ENCODE data around the gene PRSS38. TPM values are rescaled to one million over a fixed set of nuclear protein-coding genes. Genes with fewer than 3 reads are reported as not detected.

Gene PRSS38
- total and polyA plus RNA-seq, 2 experiments from 2014 or later = not detected

DNA sequence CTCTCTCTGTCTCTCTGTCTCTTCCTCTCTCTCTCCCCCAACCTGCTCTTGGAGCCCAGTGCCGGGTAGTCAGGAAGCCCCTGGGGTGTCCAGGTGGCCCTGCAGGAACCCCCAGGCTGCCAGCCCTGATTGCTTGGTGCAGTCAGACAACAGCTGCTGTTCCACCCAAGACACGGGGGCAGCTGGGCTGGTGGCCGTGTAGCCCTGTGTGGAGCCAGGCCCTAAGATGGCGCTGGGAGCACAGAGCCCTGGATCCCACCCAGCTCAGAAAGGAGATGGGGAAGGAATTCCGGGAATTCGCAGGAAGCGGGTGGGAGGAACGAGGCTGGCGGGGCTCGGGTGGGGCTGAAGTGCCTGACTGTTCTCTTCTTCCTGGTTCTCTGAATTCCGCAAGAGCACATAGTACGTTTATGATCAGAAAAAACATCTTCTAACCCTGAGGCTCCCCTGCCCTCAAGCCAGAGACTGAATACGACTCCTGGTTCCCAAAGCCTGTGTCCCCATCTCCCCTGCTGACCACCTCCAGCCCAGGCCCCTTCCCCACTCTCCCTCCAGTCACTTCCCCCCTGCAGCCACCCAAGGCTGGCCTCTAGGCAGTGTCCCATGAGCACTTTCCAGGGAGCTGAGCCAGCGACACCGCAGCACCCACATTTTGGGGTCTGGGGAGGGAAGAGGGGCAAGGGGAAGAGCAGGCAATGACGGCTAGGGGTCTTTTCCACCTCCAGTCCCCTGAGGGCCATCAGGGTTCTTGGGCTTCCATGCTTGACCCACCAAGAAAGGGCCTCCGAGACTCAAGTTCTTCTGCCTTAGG, 77.2 kb downstream of the PRSS38 start:
- H3K9me3 Mint-ChIP-seq = no peaks in the 10 kb centered on the region
- Histone ChIP-seq H3K4me3 (no peak overlapping the region), H3K4me1 (ENCODE audit: insufficient read depth) (0 out of 2 replicates have a peak, but pooled peaks cover 10% of the 10 kb centered on the region), H3K27ac (ENCODE audit: low read depth) (no peak overlapping the region), H3F3A (replicated peaks; ENCODE audit: low read depth) (no peaks in the 10 kb centered on the region), H2AFZ (peak overlapping the region; percentile 69), H3K79me2 (replicated peaks; ENCODE audit: insufficient read depth) (no peaks in the 10 kb centered on the region), H3K4me2 (no peak overlapping the region), H4K20me1 (replicated peaks; ENCODE audit: insufficient read depth) (no peaks in the 10 kb centered on the region), H3K9me2 (ENCODE audit: insufficient read depth) (no peaks in the 10 kb centered on the region), H3K27me3 (ENCODE audit: insufficient read depth) (no peaks in the 10 kb centered on the region), H3K36me3 (ENCODE audit: insufficient read depth) (no peaks in the 10 kb centered on the region)
- DNase-seq (ENCODE audit: low spot score) (peak; percentile 68), ATAC-seq (peak; percentile 17)
- peaks cover 12% of the 10 kb centered on the region for H3K27me3 Mint-ChIP-seq (ENCODE audit: insufficient read depth, low read depth, poor library complexity)
- no peak for TF ChIP-seq JUNB (IDR thresholded peaks at IDR 0.05; ENCODE audit: unreplicated experiment)
- no peak for TF ChIP-seq EZH2phosphoT487 (IDR thresholded peaks at IDR 0.05; ENCODE audit: unreplicated experiment)
- TF ChIP-seq POLR2AphosphoS5 (IDR thresholded peaks at IDR 0.05; ENCODE audit: low read depth) = no peak
- TF ChIP-seq CREB1 (CRISPR knock-in tag; IDR thresholded peaks at IDR 0.05; ENCODE audit: low read depth) = no peak
- TF ChIP-seq ZNF331 (CRISPR knock-in tag; IDR thresholded peaks at IDR 0.05; ENCODE audit: low read depth) = no peak
- TF ChIP-seq EZH2 (IDR thresholded peaks at IDR 0.05; ENCODE audit: low read depth, unreplicated experiment) = no peak
- no peak for TF ChIP-seq ZNF114 (CRISPR knock-in tag; IDR thresholded peaks at IDR 0.05)
- TF ChIP-seq STAT1 (IDR thresholded peaks at IDR 0.05; ENCODE audit: unreplicated experiment) = no peak
- TF ChIP-seq, protein P1, sequence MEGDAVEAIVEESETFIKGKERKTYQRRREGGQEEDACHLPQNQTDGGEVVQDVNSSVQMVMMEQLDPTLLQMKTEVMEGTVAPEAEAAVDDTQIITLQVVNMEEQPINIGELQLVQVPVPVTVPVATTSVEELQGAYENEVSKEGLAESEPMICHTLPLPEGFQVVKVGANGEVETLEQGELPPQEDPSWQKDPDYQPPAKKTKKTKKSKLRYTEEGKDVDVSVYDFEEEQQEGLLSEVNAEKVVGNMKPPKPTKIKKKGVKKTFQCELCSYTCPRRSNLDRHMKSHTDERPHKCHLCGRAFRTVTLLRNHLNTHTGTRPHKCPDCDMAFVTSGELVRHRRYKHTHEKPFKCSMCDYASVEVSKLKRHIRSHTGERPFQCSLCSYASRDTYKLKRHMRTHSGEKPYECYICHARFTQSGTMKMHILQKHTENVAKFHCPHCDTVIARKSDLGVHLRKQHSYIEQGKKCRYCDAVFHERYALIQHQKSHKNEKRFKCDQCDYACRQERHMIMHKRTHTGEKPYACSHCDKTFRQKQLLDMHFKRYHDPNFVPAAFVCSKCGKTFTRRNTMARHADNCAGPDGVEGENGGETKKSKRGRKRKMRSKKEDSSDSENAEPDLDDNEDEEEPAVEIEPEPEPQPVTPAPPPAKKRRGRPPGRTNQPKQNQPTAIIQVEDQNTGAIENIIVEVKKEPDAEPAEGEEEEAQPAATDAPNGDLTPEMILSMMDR (conservative IDR thresholded peaks at IDR 0.05; ENCODE audit: low read depth in 2 of 2) = no peak
- TF ChIP-seq, protein P2, sequence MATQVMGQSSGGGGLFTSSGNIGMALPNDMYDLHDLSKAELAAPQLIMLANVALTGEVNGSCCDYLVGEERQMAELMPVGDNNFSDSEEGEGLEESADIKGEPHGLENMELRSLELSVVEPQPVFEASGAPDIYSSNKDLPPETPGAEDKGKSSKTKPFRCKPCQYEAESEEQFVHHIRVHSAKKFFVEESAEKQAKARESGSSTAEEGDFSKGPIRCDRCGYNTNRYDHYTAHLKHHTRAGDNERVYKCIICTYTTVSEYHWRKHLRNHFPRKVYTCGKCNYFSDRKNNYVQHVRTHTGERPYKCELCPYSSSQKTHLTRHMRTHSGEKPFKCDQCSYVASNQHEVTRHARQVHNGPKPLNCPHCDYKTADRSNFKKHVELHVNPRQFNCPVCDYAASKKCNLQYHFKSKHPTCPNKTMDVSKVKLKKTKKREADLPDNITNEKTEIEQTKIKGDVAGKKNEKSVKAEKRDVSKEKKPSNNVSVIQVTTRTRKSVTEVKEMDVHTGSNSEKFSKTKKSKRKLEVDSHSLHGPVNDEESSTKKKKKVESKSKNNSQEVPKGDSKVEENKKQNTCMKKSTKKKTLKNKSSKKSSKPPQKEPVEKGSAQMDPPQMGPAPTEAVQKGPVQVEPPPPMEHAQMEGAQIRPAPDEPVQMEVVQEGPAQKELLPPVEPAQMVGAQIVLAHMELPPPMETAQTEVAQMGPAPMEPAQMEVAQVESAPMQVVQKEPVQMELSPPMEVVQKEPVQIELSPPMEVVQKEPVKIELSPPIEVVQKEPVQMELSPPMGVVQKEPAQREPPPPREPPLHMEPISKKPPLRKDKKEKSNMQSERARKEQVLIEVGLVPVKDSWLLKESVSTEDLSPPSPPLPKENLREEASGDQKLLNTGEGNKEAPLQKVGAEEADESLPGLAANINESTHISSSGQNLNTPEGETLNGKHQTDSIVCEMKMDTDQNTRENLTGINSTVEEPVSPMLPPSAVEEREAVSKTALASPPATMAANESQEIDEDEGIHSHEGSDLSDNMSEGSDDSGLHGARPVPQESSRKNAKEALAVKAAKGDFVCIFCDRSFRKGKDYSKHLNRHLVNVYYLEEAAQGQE (IDR thresholded peaks at IDR 0.05; ENCODE audit: unreplicated experiment) = no peak
- TF ChIP-seq, protein P3, sequence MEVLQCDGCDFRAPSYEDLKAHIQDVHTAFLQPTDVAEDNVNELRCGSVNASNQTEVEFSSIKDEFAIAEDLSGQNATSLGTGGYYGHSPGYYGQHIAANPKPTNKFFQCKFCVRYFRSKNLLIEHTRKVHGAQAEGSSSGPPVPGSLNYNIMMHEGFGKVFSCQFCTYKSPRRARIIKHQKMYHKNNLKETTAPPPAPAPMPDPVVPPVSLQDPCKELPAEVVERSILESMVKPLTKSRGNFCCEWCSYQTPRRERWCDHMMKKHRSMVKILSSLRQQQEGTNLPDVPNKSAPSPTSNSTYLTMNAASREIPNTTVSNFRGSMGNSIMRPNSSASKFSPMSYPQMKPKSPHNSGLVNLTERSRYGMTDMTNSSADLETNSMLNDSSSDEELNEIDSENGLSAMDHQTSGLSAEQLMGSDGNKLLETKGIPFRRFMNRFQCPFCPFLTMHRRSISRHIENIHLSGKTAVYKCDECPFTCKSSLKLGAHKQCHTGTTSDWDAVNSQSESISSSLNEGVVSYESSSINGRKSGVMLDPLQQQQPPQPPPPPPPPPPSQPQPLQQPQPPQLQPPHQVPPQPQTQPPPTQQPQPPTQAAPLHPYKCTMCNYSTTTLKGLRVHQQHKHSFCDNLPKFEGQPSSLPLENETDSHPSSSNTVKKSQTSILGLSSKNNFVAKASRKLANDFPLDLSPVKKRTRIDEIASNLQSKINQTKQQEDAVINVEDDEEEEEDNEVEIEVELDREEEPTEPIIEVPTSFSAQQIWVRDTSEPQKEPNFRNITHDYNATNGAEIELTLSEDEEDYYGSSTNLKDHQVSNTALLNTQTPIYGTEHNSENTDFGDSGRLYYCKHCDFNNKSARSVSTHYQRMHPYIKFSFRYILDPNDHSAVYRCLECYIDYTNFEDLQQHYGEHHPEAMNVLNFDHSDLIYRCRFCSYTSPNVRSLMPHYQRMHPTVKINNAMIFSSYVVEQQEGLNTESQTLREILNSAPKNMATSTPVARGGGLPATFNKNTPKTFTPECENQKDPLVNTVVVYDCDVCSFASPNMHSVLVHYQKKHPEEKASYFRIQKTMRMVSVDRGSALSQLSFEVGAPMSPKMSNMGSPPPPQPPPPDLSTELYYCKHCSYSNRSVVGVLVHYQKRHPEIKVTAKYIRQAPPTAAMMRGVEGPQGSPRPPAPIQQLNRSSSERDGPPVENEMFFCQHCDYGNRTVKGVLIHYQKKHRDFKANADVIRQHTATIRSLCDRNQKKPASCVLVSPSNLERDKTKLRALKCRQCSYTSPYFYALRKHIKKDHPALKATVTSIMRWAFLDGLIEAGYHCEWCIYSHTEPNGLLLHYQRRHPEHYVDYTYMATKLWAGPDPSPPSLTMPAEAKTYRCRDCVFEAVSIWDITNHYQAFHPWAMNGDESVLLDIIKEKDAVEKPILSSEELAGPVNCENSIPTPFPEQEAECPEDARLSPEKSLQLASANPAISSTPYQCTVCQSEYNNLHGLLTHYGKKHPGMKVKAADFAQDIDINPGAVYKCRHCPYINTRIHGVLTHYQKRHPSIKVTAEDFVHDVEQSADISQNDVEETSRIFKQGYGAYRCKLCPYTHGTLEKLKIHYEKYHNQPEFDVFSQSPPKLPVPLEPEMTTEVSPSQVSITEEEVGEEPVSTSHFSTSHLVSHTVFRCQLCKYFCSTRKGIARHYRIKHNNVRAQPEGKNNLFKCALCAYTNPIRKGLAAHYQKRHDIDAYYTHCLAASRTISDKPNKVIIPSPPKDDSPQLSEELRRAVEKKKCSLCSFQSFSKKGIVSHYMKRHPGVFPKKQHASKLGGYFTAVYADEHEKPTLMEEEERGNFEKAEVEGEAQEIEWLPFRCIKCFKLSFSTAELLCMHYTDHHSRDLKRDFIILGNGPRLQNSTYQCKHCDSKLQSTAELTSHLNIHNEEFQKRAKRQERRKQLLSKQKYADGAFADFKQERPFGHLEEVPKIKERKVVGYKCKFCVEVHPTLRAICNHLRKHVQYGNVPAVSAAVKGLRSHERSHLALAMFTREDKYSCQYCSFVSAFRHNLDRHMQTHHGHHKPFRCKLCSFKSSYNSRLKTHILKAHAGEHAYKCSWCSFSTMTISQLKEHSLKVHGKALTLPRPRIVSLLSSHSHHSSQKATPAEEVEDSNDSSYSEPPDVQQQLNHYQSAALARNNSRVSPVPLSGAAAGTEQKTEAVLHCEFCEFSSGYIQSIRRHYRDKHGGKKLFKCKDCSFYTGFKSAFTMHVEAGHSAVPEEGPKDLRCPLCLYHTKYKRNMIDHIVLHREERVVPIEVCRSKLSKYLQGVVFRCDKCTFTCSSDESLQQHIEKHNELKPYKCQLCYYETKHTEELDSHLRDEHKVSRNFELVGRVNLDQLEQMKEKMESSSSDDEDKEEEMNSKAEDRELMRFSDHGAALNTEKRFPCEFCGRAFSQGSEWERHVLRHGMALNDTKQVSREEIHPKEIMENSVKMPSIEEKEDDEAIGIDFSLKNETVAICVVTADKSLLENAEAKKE (CRISPR knock-in tag; IDR thresholded peaks at IDR 0.05) = no peak
- TF ChIP-seq NANOG (IDR thresholded peaks at IDR 0.05; ENCODE audit: borderline replicate concordance) = no peak
- TF ChIP-seq, protein P4, sequence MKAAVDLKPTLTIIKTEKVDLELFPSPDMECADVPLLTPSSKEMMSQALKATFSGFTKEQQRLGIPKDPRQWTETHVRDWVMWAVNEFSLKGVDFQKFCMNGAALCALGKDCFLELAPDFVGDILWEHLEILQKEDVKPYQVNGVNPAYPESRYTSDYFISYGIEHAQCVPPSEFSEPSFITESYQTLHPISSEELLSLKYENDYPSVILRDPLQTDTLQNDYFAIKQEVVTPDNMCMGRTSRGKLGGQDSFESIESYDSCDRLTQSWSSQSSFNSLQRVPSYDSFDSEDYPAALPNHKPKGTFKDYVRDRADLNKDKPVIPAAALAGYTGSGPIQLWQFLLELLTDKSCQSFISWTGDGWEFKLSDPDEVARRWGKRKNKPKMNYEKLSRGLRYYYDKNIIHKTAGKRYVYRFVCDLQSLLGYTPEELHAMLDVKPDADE (IDR thresholded peaks at IDR 0.05) = no peak
- H3K36me3 Mint-ChIP-seq (ENCODE audit: low read depth) = no peaks in the 10 kb centered on the region; the same call in 2 of the 3 replicates
- no peak overlapping the region for H3K27ac Mint-ChIP-seq
- H3K4me3 Mint-ChIP-seq = no peak overlapping the region
- peaks cover 14% of the 10 kb centered on the region for H3K4me1 Mint-ChIP-seq
